Spleen (tissue), 7 donors: ENCODE measurements around the gene ARHGDIG.

Source experiments
- POLR2A ChIP-seq, 3 donors: fragments of 450-650 bp; IDR thresholded peaks; one replicate each; pipeline ENCODE4 v1.5.1; 2017; ENCODE audit warnings: antibody characterized with exemption in 3 of 3, mild to moderate bottlenecking in 1 of 3
- POLR2AphosphoS5 ChIP-seq, 3 donors: sonication (generic); formaldehyde crosslinking; IDR thresholded peaks; one replicate each; pipeline ENCODE4 v1.5.1; 2017; ENCODE audit warnings: antibody characterized with exemption in 3 of 3
- TF ChIP-seq, protein P1 (sequence below), 11 experiments: fragments of 200-600 bp in 7 of 11; fragments of 450-650 bp in 4 of 11; sonication (generic) in 4 of 11; IDR thresholded peaks in 8 of 11; conservative IDR thresholded peaks in 3 of 11; 1 replicate in 7 of 11; 2 replicates in 4 of 11; pipeline versions ENCODE4 v1.4.0 to v1.8.0; 2016 to 2021; ENCODE audit warnings: antibody characterized with exemption in 11 of 11, inconsistent platforms in 4 of 11, mild to moderate bottlenecking in 1 of 11
- donor health status: DM: no; HTN: no; CAD: no; lungs with moderate emphysema.
- donor health status: DM: no; HTN: no; CAD: no.
- donor health status: DM: no; HTN: no; CAD: no.

DNA sequence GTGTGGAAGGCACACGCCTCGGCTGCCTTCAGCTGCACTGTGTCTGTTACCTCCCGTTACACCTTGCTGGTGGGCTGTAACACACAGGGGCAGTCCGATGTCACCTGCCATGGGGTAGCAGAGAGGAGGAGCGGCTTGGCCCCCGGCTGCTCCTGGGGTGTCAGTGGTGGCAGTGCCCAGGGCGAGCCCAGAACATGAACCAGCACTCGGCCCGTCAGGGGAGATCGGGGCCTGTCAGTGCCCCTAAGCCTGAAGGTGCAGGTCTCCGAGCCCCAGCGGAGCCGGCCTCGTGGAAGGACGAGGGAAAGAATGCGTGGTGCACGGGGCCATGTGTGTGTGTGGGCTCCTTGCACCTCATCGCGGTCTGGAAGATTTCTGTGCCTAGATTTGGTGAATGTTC is 20.1 kb upstream of the ARHGDIG start:
- no peak for TF ChIP-seq POLR2A (IDR thresholded peaks at IDR 0.05)
- TF ChIP-seq, protein P1, sequence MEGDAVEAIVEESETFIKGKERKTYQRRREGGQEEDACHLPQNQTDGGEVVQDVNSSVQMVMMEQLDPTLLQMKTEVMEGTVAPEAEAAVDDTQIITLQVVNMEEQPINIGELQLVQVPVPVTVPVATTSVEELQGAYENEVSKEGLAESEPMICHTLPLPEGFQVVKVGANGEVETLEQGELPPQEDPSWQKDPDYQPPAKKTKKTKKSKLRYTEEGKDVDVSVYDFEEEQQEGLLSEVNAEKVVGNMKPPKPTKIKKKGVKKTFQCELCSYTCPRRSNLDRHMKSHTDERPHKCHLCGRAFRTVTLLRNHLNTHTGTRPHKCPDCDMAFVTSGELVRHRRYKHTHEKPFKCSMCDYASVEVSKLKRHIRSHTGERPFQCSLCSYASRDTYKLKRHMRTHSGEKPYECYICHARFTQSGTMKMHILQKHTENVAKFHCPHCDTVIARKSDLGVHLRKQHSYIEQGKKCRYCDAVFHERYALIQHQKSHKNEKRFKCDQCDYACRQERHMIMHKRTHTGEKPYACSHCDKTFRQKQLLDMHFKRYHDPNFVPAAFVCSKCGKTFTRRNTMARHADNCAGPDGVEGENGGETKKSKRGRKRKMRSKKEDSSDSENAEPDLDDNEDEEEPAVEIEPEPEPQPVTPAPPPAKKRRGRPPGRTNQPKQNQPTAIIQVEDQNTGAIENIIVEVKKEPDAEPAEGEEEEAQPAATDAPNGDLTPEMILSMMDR (IDR thresholded peaks at IDR 0.05 in 8 of 11, conservative IDR thresholded peaks at IDR 0.05 in 3 of 11) = no peak
- TF ChIP-seq POLR2AphosphoS5 (IDR thresholded peaks at IDR 0.05) = no peak
